Keratinocyte (primary cell): ENCODE results near the gene AVPR1A. TPM values are rescaled to one million over a fixed set of nuclear protein-coding genes. Genes with fewer than 3 reads are reported as not detected.

Experiments used
- DNase-seq: peaks from one replicate; pipeline ENCODE4 v3.0.0-alpha.2; 2011; ENCODE audit warnings: low read depth, missing footprints, low spot score
- FAIRE-seq: peaks from 2 replicates; lab custom pipeline; 2011; peaks lifted over from hg19 to GRCh38; lab: Jason Lieb, UNC
- H2AFZ ChIP-seq: 2 replicates; pipeline ENCODE4 v1.6.0; 2012; ENCODE audit warnings: low read length, control low read depth, inconsistent platforms; ENCODE audit not compliant: control insufficient read depth
- H3K27ac ChIP-seq: 2 replicates; pipeline ENCODE4 v1.5.1; 2011; ENCODE audit warnings: low read length; ENCODE audit not compliant: control insufficient read depth, insufficient read depth
- H3K27me3 ChIP-seq: 3 replicates; pipeline ENCODE4 v1.6.0; 2011; ENCODE audit warnings: low read length; ENCODE audit not compliant: control insufficient read depth, insufficient read depth; ENCODE audit errors: extremely low read depth
- H3K36me3 ChIP-seq, 2 experiments: 2 replicates in 1 of 2; 3 replicates in 1 of 2; pipeline ENCODE4 v1.5.1; 2011; ENCODE audit warnings: low read length in 2 of 2, mild to moderate bottlenecking in 1 of 2; ENCODE audit not compliant: control insufficient read depth in 2 of 2, insufficient read depth in 2 of 2; ENCODE audit errors: extremely low read depth in 1 of 2
- H3K4me1 ChIP-seq: 3 replicates; pipeline ENCODE4 v1.5.1; 2011; ENCODE audit warnings: low read length; ENCODE audit not compliant: control insufficient read depth, insufficient read depth; ENCODE audit errors: extremely low read depth
- H3K4me2 ChIP-seq: 3 replicates; pipeline ENCODE4 v1.6.0; 2011; ENCODE audit warnings: low read depth, low read length; ENCODE audit not compliant: control insufficient read depth, insufficient read depth; ENCODE audit errors: extremely low read depth
- H3K4me3 ChIP-seq, 3 experiments: fragments of 200-600 bp in 1 of 3; sonication (generic) in 1 of 3; 2 replicates in 2 of 3; 3 replicates in 1 of 3; pipeline ENCODE4 v1.5.1; 2011 to 2016; ENCODE audit warnings: low read length in 3 of 3, mild to moderate bottlenecking in 3 of 3, control low read depth in 2 of 3, inconsistent platforms in 1 of 3, low read depth in 1 of 3, mixed read lengths in 1 of 3, mixed run types in 1 of 3, moderate library complexity in 1 of 3; ENCODE audit not compliant: control insufficient read depth in 2 of 3, insufficient read depth in 2 of 3; ENCODE audit errors: extremely low read depth in 1 of 3
- H3K79me2 ChIP-seq: 2 replicates; pipeline ENCODE4 v1.6.0; 2012; ENCODE audit warnings: low read length; ENCODE audit not compliant: control insufficient read depth, insufficient read depth
- H3K9ac ChIP-seq: 3 replicates; pipeline ENCODE4 v1.6.0; 2011; ENCODE audit warnings: low read length; ENCODE audit not compliant: control insufficient read depth, insufficient read depth; ENCODE audit errors: extremely low read depth
- H3K9me1 ChIP-seq: 3 replicates; pipeline ENCODE4 v1.6.0; 2011; ENCODE audit warnings: low read length; ENCODE audit not compliant: control insufficient read depth, insufficient read depth; ENCODE audit errors: extremely low read depth
- H3K9me3 ChIP-seq: 2 replicates; pipeline ENCODE4 v1.5.1; 2012; ENCODE audit warnings: low read depth, low read length; ENCODE audit not compliant: control insufficient read depth
- H4K20me1 ChIP-seq: 3 replicates; pipeline ENCODE4 v1.6.0; 2011; ENCODE audit warnings: low read length; ENCODE audit not compliant: control insufficient read depth, insufficient read depth; ENCODE audit errors: extremely low read depth
- CTCF ChIP-seq, 3 experiments: IDR thresholded peaks in 1 of 3; conservative IDR thresholded peaks in 1 of 3; optimal IDR thresholded peaks in 1 of 3; 2 replicates in 2 of 3; 3 replicates in 1 of 3; pipeline versions ENCODE3 to v1.5.1; 2011; ENCODE audit warnings: low read length in 3 of 3, mild to moderate bottlenecking in 3 of 3, moderate library complexity in 2 of 3, control low read depth in 1 of 3, inconsistent platforms in 1 of 3; ENCODE audit not compliant: insufficient read depth in 2 of 3; ENCODE audit errors: extremely low read depth in 1 of 3
- EZH2 ChIP-seq: IDR thresholded peaks from one replicate; pipeline ENCODE4 v1.6.1; 2012; ENCODE audit warnings: inconsistent platforms, mild to moderate bottlenecking, low read length, moderate library complexity
- dilution Hi-C: fragments of 300-500 bp; cut with MboI; formaldehyde crosslinking; loops from one replicate; pipeline ENCODE4 v1.7.0; 2020; ENCODE audit warnings: low sequenced_read_pairs; ENCODE audit not compliant: extremely low pct_ligation_motif_present
- polyA plus RNA-seq, 5 experiments: library from polyadenylated mRNA; depleted of rRNA in 3 of 5; stranded (reverse) in 3 of 5; stranded (forward) in 1 of 5; unstranded in 1 of 5; fragments of >200 nt; gene quantifications; 1 replicate in 1 of 5; 2 replicates in 3 of 5; 3 replicates in 1 of 5; pipeline versions ENCODE4 v1.2.1 to v1.2.3, GENCODE V29; 2011 to 2012; ENCODE audit warnings: missing spikeins in 2 of 5, low read depth in 1 of 5, low replicate concordance in 1 of 5

The AVPR1A gene
- polyA plus RNA-seq, 1 donor (not counting 4 experiments of a cell fraction or from before 2014, with no cell fraction given): not detected

GRCh38 chr12:63093084-63093483 lies 57.9 kb downstream of the AVPR1A start:
- H3K9me3 ChIP-seq: no peaks in the 10 kb centered on the region
- no peaks in the 10 kb centered on the region for H3K9me1 ChIP-seq
- H3K4me3 ChIP-seq: no peak overlapping the region
- TF ChIP-seq CTCF (optimal IDR thresholded peaks at IDR 0.05 in 1 of 3, IDR thresholded peaks at IDR 0.05 in 1 of 3, conservative IDR thresholded peaks at IDR 0.05 in 1 of 3; ENCODE audit: extremely low read depth in 1 of 3, insufficient read depth in 2 of 3, low read length in 3 of 3) (no peak), EZH2 (no peak)
- no peaks in the 10 kb centered on the region for H4K20me1 ChIP-seq
- DNase-seq (no peak), FAIRE-seq (no peak)
- no peaks in the 10 kb centered on the region for H3K79me2 ChIP-seq
- H3K36me3 ChIP-seq: no peaks in the 10 kb centered on the region
- no peak overlapping the region for H2AFZ ChIP-seq
- no peak overlapping the region for H3K4me2 ChIP-seq
- no peak overlapping the region for H3K9ac ChIP-seq
- H3K27ac ChIP-seq: no peak overlapping the region
- H3K4me1 ChIP-seq: no peaks in the 10 kb centered on the region
- dilution Hi-C loops: no loop called here
- no peaks in the 10 kb centered on the region for H3K27me3 ChIP-seq

Other genes starting within 250 kb of the AVPR1A start
- gene PPM1H, start 216.1 kb downstream of the AVPR1A start, polyA plus RNA-seq: 0.07 to 0.21 TPM (median 0.09 TPM) in 3 replicates